Karpas-422 (cell line): ENCODE results near the gene HTR2C. TPM values are rescaled to one million over a fixed set of nuclear protein-coding genes. Genes with fewer than 3 reads are reported as not detected.
"Not testable (repeated sequence)": the region's sequence is repeated elsewhere in the genome, so short reads cannot be mapped to it uniquely, and the experiment has no call there.

Experiments used
- DNase-seq: peaks from one replicate; pipeline ENCODE4 v3.0.0-alpha.2; 2015
- H2AFZ ChIP-seq: fragments of 200-600 bp; sonication (generic); 2 replicates; pipeline ENCODE4 v1.6.1; 2014; ENCODE audit warnings: antibody characterized with exemption, low read length, mixed read lengths
- H3K27ac ChIP-seq: fragments of 200-600 bp; sonication (generic); 2 replicates; pipeline ENCODE4 v1.5.1; 2014; ENCODE audit warnings: mild to moderate bottlenecking, low read length, moderate library complexity
- H3K27me3 ChIP-seq: fragments of 200-600 bp; sonication (generic); 2 replicates; pipeline ENCODE4 v1.6.1; 2014; ENCODE audit warnings: low read length, mixed read lengths
- H3K36me3 ChIP-seq: fragments of 200-600 bp; sonication (generic); 2 replicates; pipeline ENCODE4 v1.6.1; 2014; ENCODE audit warnings: low read length, mixed read lengths; ENCODE audit not compliant: insufficient read depth
- H3K4me1 ChIP-seq: fragments of 200-600 bp; sonication (generic); 2 replicates; pipeline ENCODE4 v1.6.1; 2014; ENCODE audit warnings: mild to moderate bottlenecking, low read length, mixed read lengths
- H3K4me2 ChIP-seq: fragments of 200-600 bp; sonication (generic); 2 replicates; pipeline ENCODE4 v1.6.1; 2014; ENCODE audit warnings: low read length, low read depth, mild to moderate bottlenecking; ENCODE audit not compliant: poor library complexity, severe bottlenecking
- H3K4me3 ChIP-seq: fragments of 200-600 bp; sonication (generic); 2 replicates; pipeline ENCODE4 v1.5.1; 2014; ENCODE audit warnings: mild to moderate bottlenecking, antibody characterized with exemption, low read length, mixed read lengths
- H3K79me2 ChIP-seq: fragments of 200-600 bp; sonication (generic); 2 replicates; pipeline ENCODE4 v1.6.1; 2014; ENCODE audit warnings: mild to moderate bottlenecking, low read length, mixed read lengths
- H3K9ac ChIP-seq: fragments of 200-600 bp; sonication (generic); 2 replicates; pipeline ENCODE4 v1.6.0; 2014; ENCODE audit warnings: low read length
- H3K9me2 ChIP-seq: fragments of 200-600 bp; sonication (generic), shearing (Covaris generic); replicated peaks from 2 replicates; pipeline ENCODE4 v1.6.0; 2014; ENCODE audit warnings: mild to moderate bottlenecking, low read length, moderate library complexity; ENCODE audit not compliant: insufficient read depth
- H3K9me3 ChIP-seq: fragments of 300-700, 200-600 bp; sonication (generic); 2 replicates; pipeline ENCODE4 v1.6.1; 2014; ENCODE audit warnings: low read length, mixed read lengths
- H4K20me1 ChIP-seq: fragments of 200-600 bp; sonication (generic); 2 replicates; pipeline ENCODE4 v1.6.1; 2014; ENCODE audit warnings: mild to moderate bottlenecking, antibody characterized with exemption, low read length, low read depth; ENCODE audit not compliant: insufficient read depth
- total RNA-seq: library from RNA; depleted of rRNA; stranded (reverse); fragments of >200 nt; shearing (Covaris generic); gene quantifications from 2 replicates; pipeline ENCODE4 v1.2.3, GENCODE V29; 2014; ENCODE audit warnings: low replicate concordance

HTR2C gene
- total RNA-seq, 1 experiment from 2014 or later: not detected

GRCh38 chrX:114650351-114650750 is 66.5 kb downstream of the HTR2C start:
- Histone ChIP-seq H3K79me2 (no peaks in the 10 kb centered on the region), H3K4me1 (no peaks in the 10 kb centered on the region), H3K9me2 (no peaks in the 10 kb centered on the region), H3K27me3 (no peaks in the 10 kb centered on the region), H3K36me3 (no peaks in the 10 kb centered on the region), H3K9me3 (no peaks in the 10 kb centered on the region), H2AFZ (no peak overlapping the region), H3K4me2 (no peak overlapping the region), H4K20me1 (no peaks in the 10 kb centered on the region), H3K27ac (no peak overlapping the region), H3K9ac (no peak overlapping the region), H3K4me3 (no peak overlapping the region)
- no peak for DNase-seq

GRCh38 chrX:114675365-114675764 is 91.5 kb downstream of the HTR2C start:
- Histone ChIP-seq H3K9me2 (no peaks in the 10 kb centered on the region), H3K4me1 (no peaks in the 10 kb centered on the region), H3K9me3 (no peaks in the 10 kb centered on the region), H3K79me2 (no peaks in the 10 kb centered on the region), H3K9ac (no peak overlapping the region), H4K20me1 (no peaks in the 10 kb centered on the region), H3K27me3 (no peaks in the 10 kb centered on the region), H3K36me3 (no peaks in the 10 kb centered on the region), H3K4me3 (no peak overlapping the region), H3K4me2 (no peak overlapping the region), H2AFZ (no peak overlapping the region), H3K27ac (no peak overlapping the region)
- DNase-seq: no peak

GRCh38 chrX:114700533-114700932 is 116.6 kb downstream of the HTR2C start:
- not testable (repeated sequence) for H2AFZ ChIP-seq, DNase-seq, H3K36me3 ChIP-seq, H3K4me3 ChIP-seq, H3K27ac ChIP-seq, H3K4me2 ChIP-seq, H3K9me2 ChIP-seq, H3K79me2 ChIP-seq, H4K20me1 ChIP-seq, H3K9ac ChIP-seq, H3K27me3 ChIP-seq, H3K9me3 ChIP-seq, H3K4me1 ChIP-seq

GRCh38 chrX:114709406-114709805 is 125.5 kb downstream of the HTR2C start:
- H3K27me3 ChIP-seq: no peaks in the 10 kb centered on the region; the same call in 1 of the 2 replicates

GRCh38 chrX:114710571-114710970 is 126.7 kb downstream of the HTR2C start:
- Histone ChIP-seq H3K4me3 (no peak overlapping the region), H3K9me3 (no peaks in the 10 kb centered on the region), H3K27me3 (no peaks in the 10 kb centered on the region; the same call in 1 of the 2 replicates), H3K9me2 (no peaks in the 10 kb centered on the region), H3K4me1 (no peaks in the 10 kb centered on the region), H2AFZ (no peak overlapping the region), H3K4me2 (no peak overlapping the region), H4K20me1 (no peaks in the 10 kb centered on the region), H3K36me3 (no peaks in the 10 kb centered on the region), H3K9ac (no peak overlapping the region), H3K27ac (no peak overlapping the region), H3K79me2 (no peaks in the 10 kb centered on the region)
- no peak for DNase-seq

More at GRCh38 chrX:114709406-114709805, 125.5 kb downstream of the HTR2C start:
- no peak for DNase-seq
- Histone ChIP-seq H3K9me3 (no peaks in the 10 kb centered on the region), H3K4me1 (no peaks in the 10 kb centered on the region), H3K9ac (no peak overlapping the region), H3K27ac (no peak overlapping the region), H3K36me3 (no peaks in the 10 kb centered on the region), H3K9me2 (no peaks in the 10 kb centered on the region), H2AFZ (no peak overlapping the region), H3K79me2 (no peaks in the 10 kb centered on the region), H3K4me3 (no peak overlapping the region), H4K20me1 (no peaks in the 10 kb centered on the region), H3K4me2 (no peak overlapping the region)

GRCh38 chrX:114712466-114712865 is 128.6 kb downstream of the HTR2C start:
- no peaks in the 10 kb centered on the region for H4K20me1 ChIP-seq
- no peaks in the 10 kb centered on the region for H3K4me1 ChIP-seq
- no peaks in the 10 kb centered on the region; the same call in 1 of the 2 replicates for H3K27me3 ChIP-seq
- no peak overlapping the region for H2AFZ ChIP-seq
- H3K27ac ChIP-seq: no peak overlapping the region
- no peaks in the 10 kb centered on the region for H3K9me3 ChIP-seq
- H3K36me3 ChIP-seq: no peaks in the 10 kb centered on the region
- no peak overlapping the region for H3K4me2 ChIP-seq
- no peak overlapping the region for H3K4me3 ChIP-seq
- H3K9me2 ChIP-seq: no peaks in the 10 kb centered on the region
- no peaks in the 10 kb centered on the region for H3K79me2 ChIP-seq
- DNase-seq: no peak
- no peak overlapping the region for H3K9ac ChIP-seq

GRCh38 chrX:114715096-114715495 is 131.2 kb downstream of the HTR2C start:
- Histone ChIP-seq H3K4me3 (no peak overlapping the region), H3K9ac (no peak overlapping the region), H4K20me1 (no peaks in the 10 kb centered on the region), H3K9me3 (no peaks in the 10 kb centered on the region), H2AFZ (no peak overlapping the region), H3K36me3 (no peaks in the 10 kb centered on the region), H3K79me2 (no peaks in the 10 kb centered on the region), H3K4me1 (no peaks in the 10 kb centered on the region), H3K9me2 (no peaks in the 10 kb centered on the region), H3K27me3 (no peaks in the 10 kb centered on the region; the same call in 1 of the 2 replicates), H3K4me2 (no peak overlapping the region), H3K27ac (no peak overlapping the region)
- no peak for DNase-seq

GRCh38 chrX:114717921-114718320 is 134.0 kb downstream of the HTR2C start:
- no peak overlapping the region for H3K4me3 ChIP-seq
- DNase-seq: peak; percentile 58
- H3K27ac ChIP-seq: no peak overlapping the region
- H2AFZ ChIP-seq: no peak overlapping the region
- no peaks in the 10 kb centered on the region for H4K20me1 ChIP-seq
- no peaks in the 10 kb centered on the region for H3K79me2 ChIP-seq
- H3K9ac ChIP-seq: no peak overlapping the region
- no peaks in the 10 kb centered on the region for H3K36me3 ChIP-seq
- no peaks in the 10 kb centered on the region for H3K9me3 ChIP-seq
- H3K4me2 ChIP-seq: no peak overlapping the region
- no peaks in the 10 kb centered on the region for H3K4me1 ChIP-seq
- H3K9me2 ChIP-seq: no peaks in the 10 kb centered on the region
- H3K27me3 ChIP-seq: no peaks in the 10 kb centered on the region

- Histone ChIP-seq H4K20me1 (no peaks in the 10 kb centered on the region), H3K36me3 (no peaks in the 10 kb centered on the region), H3K27ac (no peak overlapping the region), H3K4me2 (no peak overlapping the region), H2AFZ (no peak overlapping the region), H3K27me3 (no peaks in the 10 kb centered on the region), H3K79me2 (no peaks in the 10 kb centered on the region), H3K9ac (no peak overlapping the region), H3K9me3 (no peaks in the 10 kb centered on the region), H3K9me2 (no peaks in the 10 kb centered on the region), H3K4me3 (no peak overlapping the region), H3K4me1 (no peaks in the 10 kb centered on the region)
- DNase-seq: no peak
Observed at GRCh38 chrX:114766541-114766940, 182.7 kb downstream of the HTR2C start.
